Body of pancreas (tissue), 4 donors: ENCODE results near the gene MTF1.

Experiments
- CTCF ChIP-seq, 7 experiments: fragments of 450-650 bp in 4 of 7; fragments of 200-600 bp in 3 of 7; sonication (generic) in 3 of 7; IDR thresholded peaks; one replicate each; pipeline ENCODE4 v1.5.1; 2016 to 2019; ENCODE audit warnings: antibody characterized with exemption in 7 of 7
- POLR2A ChIP-seq, 3 donors: fragments of 450-650 bp; IDR thresholded peaks; one replicate each; pipeline ENCODE4 v1.6.1; 2016; ENCODE audit warnings: antibody characterized with exemption in 3 of 3, mild to moderate bottlenecking in 2 of 3

- peak in 1 of 3 donors; percentile 21 for TF ChIP-seq POLR2A (IDR thresholded peaks at IDR 0.05)
- peak in 1 of 7 experiments; percentile 6 for TF ChIP-seq CTCF (IDR thresholded peaks at IDR 0.05)
Measured at GRCh38 chr1:37793773-37794371, 65.5 kb downstream of the MTF1 start, which contains the start of gene MANEAL.
